HepG2 (cell line): Measurements from ENCODE around the gene SPAG9. TPM values are rescaled to one million over a fixed set of nuclear protein-coding genes. Genes with fewer than 3 reads are reported as not detected.

ENCODE experiments used
- BCLAF1 ChIP-seq: fragments of 450-650 bp; IDR thresholded peaks from 2 replicates; pipeline ENCODE4 v1.6.1; 2017; ENCODE audit warnings: mild to moderate bottlenecking
- NFAT5 ChIP-seq: sonication (generic); formaldehyde crosslinking; IDR thresholded peaks from 2 replicates; pipeline ENCODE4 v1.4.0; 2020; ENCODE audit warnings: missing genetic modification reagents
- ZBED4 ChIP-seq: sonication (generic); formaldehyde crosslinking; IDR thresholded peaks from 2 replicates; pipeline ENCODE4 v1.4.0; 2020; ENCODE audit warnings: missing genetic modification reagents, borderline replicate concordance
- ZNF280B ChIP-seq: sonication (generic); formaldehyde crosslinking; IDR thresholded peaks from 2 replicates; pipeline ENCODE4 v1.5.0; 2020; ENCODE audit warnings: missing genetic modification reagents, mild to moderate bottlenecking, borderline replicate concordance
- ZNF281 ChIP-seq: sonication (generic); formaldehyde crosslinking; IDR thresholded peaks from 2 replicates; pipeline ENCODE4 v1.4.0; 2020; ENCODE audit warnings: missing genetic modification reagents, borderline replicate concordance
- ZNF343 ChIP-seq: sonication (generic); formaldehyde crosslinking; IDR thresholded peaks from 2 replicates; pipeline ENCODE4 v1.4.0; 2020; ENCODE audit warnings: mild to moderate bottlenecking, missing genetic modification reagents
- ZNF513 ChIP-seq: sonication (generic); formaldehyde crosslinking; conservative IDR thresholded peaks from 2 replicates; pipeline ENCODE4 v1.5.0; 2020; ENCODE audit warnings: missing genetic modification reagents
- ZNF644 ChIP-seq: IDR thresholded peaks from 2 replicates; pipeline ENCODE4 v1.6.1; 2016; ENCODE audit warnings: low read depth
- polyA plus RNA-seq, 8 experiments: library from polyadenylated mRNA; depleted of rRNA in 3 of 8; stranded (reverse) in 7 of 8; unstranded in 1 of 8; fragments of >200 nt; fragmentation: Illumina TruSeq in 4 of 8; extraction: Trizol in 4 of 8; gene quantifications; 2 replicates each; pipeline versions ENCODE4 v1.2.1 to v1.2.3, GENCODE V29; 2011 to 2016; ENCODE audit warnings: low read depth in 4 of 8, missing spikeins in 1 of 8, mixed read lengths in 1 of 8; ENCODE audit not compliant: insufficient read depth in 1 of 8
- total RNA-seq, 5 experiments: library from RNA; depleted of rRNA; stranded (reverse); fragments of >200 nt; fragmentation: Illumina TruSeq; extraction: Trizol; gene quantifications; 2 replicates each; pipeline ENCODE4 v1.2.3, GENCODE V29; 2016; ENCODE audit warnings: low read depth in 1 of 5

SPAG9 gene
- total and polyA plus RNA-seq, 2 of the 13 experiments (the other 11 are each of a cell fraction or from before 2014, with no cell fraction given): 43.2 to 78.6 TPM

GRCh38 chr17:51121620-51122472, 1.2 kb upstream of the SPAG9 start (continued):
- TF ChIP-seq ZNF513 (no peak), ZNF280B (no peak), ZNF343 (CRISPR knock-in tag) (no peak), ZNF281 (CRISPR knock-in tag) (no peak), ZNF644 (CRISPR knock-in tag) (peak; percentile 15; the same call in 1 of the 2 replicates), BCLAF1 (no peak), ZBED4 (peak; percentile 51; the same call in 1 of the 2 replicates), NFAT5 (CRISPR knock-in tag) (no peak)
